Brain microvascular endothelial cell (primary cell): ENCODE measurements around the gene CLOCK.

Experiments used
- DNase-seq: peaks from one replicate; pipeline ENCODE4 v3.0.0-alpha.2; 2020
- H3K27ac ChIP-seq: fragments of 250-450 bp; sonication (Bioruptor Pico); 2 replicates; pipeline ENCODE4 v1.5.1; 2020; ENCODE audit warnings: mild to moderate bottlenecking, moderate library complexity
- H3K27me3 ChIP-seq: fragments of 250-450 bp; sonication (Bioruptor Pico); replicated peaks from 2 replicates; pipeline ENCODE4 v1.5.1; 2020; ENCODE audit warnings: mild to moderate bottlenecking
- H3K36me3 ChIP-seq: fragments of 250-450 bp; sonication (Bioruptor Pico); replicated peaks from 2 replicates; pipeline ENCODE4 v1.5.1; 2020; ENCODE audit warnings: mild to moderate bottlenecking
- H3K4me3 ChIP-seq: 2 replicates; pipeline ENCODE4 v1.5.1; 2011; ENCODE audit warnings: low read depth, mild to moderate bottlenecking, control low read depth, low read length, moderate library complexity
- CTCF ChIP-seq: IDR thresholded peaks from 2 replicates; pipeline ENCODE4 v1.5.1; 2011; ENCODE audit warnings: low read depth, mild to moderate bottlenecking, moderate library complexity, low read length, control low read depth, inconsistent platforms; ENCODE audit errors: missing control alignments
- in situ Hi-C: cut with HindIII; loops from 2 replicates; pipeline ENCODE4 v1.10.0; 2017; ENCODE audit warnings: low sequenced_read_pairs, low pct_ligation_motif_present

Gene CLOCK

DNA sequence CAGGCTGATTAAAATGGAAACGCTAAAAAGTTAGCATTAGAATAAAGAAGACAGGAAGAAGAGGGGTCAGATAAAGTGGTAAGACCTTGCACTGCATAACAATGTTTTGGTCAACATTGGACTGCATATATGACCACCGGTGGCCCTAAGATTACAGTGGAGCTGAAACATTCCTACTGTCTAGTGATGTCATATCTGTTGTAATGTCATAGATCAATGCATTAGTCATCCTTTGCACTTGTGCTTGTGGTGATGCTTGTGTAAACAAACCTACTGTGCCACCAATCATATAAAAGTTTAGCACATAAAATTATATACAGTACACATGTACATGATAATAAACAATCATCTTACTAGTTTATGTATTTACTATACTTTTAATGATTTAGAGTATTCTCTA, 78.0 kb downstream of the CLOCK start:
- DNase-seq = peak; percentile 82
- Histone ChIP-seq H3K36me3 (no peaks in the 10 kb centered on the region), H3K4me3 (no peak overlapping the region), H3K27ac (no peak overlapping the region), H3K27me3 (no peaks in the 10 kb centered on the region)
- in situ Hi-C loops = no loop called here
- no peak for TF ChIP-seq CTCF

GRCh38 chr4:55466001-55466400, 80.7 kb downstream of the CLOCK start:
- Histone ChIP-seq H3K36me3 (no peaks in the 10 kb centered on the region), H3K27me3 (no peaks in the 10 kb centered on the region), H3K27ac (no peak overlapping the region), H3K4me3 (no peak overlapping the region)
- in situ Hi-C loops = no loop called here
- no peak for TF ChIP-seq CTCF
- no peak for DNase-seq

GRCh38 chr4:55458611-55459010, 88.1 kb downstream of the CLOCK start:
- Histone ChIP-seq H3K36me3 (no peaks in the 10 kb centered on the region), H3K27ac (no peak overlapping the region), H3K27me3 (no peaks in the 10 kb centered on the region), H3K4me3 (no peak overlapping the region)
- in situ Hi-C loops = no loop called here
- TF ChIP-seq CTCF = no peak
- no peak for DNase-seq

DNA sequence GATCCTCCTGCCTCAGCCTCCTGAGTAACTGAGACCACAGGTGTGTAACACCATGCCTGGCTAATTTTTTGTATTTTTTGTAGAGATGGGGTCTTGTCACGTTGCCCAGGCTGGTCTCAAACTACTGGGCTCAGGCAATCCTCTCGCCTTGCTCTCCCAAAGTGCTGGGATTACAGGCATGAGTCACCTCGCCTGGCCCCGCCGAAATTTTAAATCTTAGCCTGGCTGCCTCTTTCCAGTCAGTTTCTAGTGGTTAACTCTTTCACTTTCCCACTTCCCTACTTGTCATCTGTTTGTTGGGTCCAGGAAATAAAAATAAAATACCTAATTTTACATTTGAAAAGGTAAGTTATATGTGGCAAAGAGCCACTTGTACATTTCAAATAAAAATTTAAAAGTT, 88.5 kb downstream of the CLOCK start:
- in situ Hi-C loops = no loop called here
- H3K4me3 ChIP-seq = no peak overlapping the region
- H3K27ac ChIP-seq = no peak overlapping the region
- peak; percentile 54 for DNase-seq
- no peak for TF ChIP-seq CTCF
- no peaks in the 10 kb centered on the region for H3K36me3 ChIP-seq
- no peaks in the 10 kb centered on the region for H3K27me3 ChIP-seq

GRCh38 chr4:55450566-55450965, 96.1 kb downstream of the CLOCK start:
- H3K4me3 ChIP-seq = no peak overlapping the region
- no peak for TF ChIP-seq CTCF
- no peaks in the 10 kb centered on the region for H3K27me3 ChIP-seq
- H3K27ac ChIP-seq = no peak overlapping the region
- no peak for DNase-seq
- in situ Hi-C loops = no loop called here
- peaks cover 15% of the 10 kb centered on the region for H3K36me3 ChIP-seq

- DNase-seq = no peak
- in situ Hi-C loops = no loop called here
- no peak for TF ChIP-seq CTCF
- Histone ChIP-seq H3K27me3 (no peaks in the 10 kb centered on the region), H3K36me3 (peaks cover 17% of the 10 kb centered on the region), H3K27ac (no peak overlapping the region), H3K4me3 (no peak overlapping the region)
Measured at GRCh38 chr4:55447831-55448230, 98.9 kb downstream of the CLOCK start.
